HG02759 (cell line): Measurements from ENCODE around the gene DNM3.

Experiments used
- ATAC-seq: cut with Tn5 transposase; IDR thresholded peaks from one replicate; pipeline ENCODE4 v1.9.1; 2021; ENCODE audit warnings: mild to moderate bottlenecking, moderate library complexity; ENCODE audit not compliant: unreplicated experiment

The DNM3 gene

GRCh38 chr1:171916315-171916771, 75.0 kb downstream of the DNM3 start:
- no peak for ATAC-seq

- ATAC-seq: no peak
Measured at GRCh38 chr1:171917331-171917730, 76.0 kb downstream of the DNM3 start.

- ATAC-seq: no peak
Measured at GRCh38 chr1:171919891-171920887, 78.9 kb downstream of the DNM3 start.

- no peak for ATAC-seq
Measured at GRCh38 chr1:171922999-171923398, 81.7 kb downstream of the DNM3 start.

- no peak for ATAC-seq
Measured at GRCh38 chr1:171929121-171929520, 87.8 kb downstream of the DNM3 start.

- no peak for ATAC-seq
Measured at GRCh38 chr1:171931752-171932151, 90.5 kb downstream of the DNM3 start.

- no peak for ATAC-seq
Measured at GRCh38 chr1:171934664-171935063, 93.4 kb downstream of the DNM3 start.

- ATAC-seq: no peak
Measured at GRCh38 chr1:171935086-171935485, 93.8 kb downstream of the DNM3 start.

GRCh38 chr1:171935664-171936063, 94.4 kb downstream of the DNM3 start:
- ATAC-seq: no peak

- ATAC-seq: no peak
Measured at GRCh38 chr1:171937938-171938337, 96.6 kb downstream of the DNM3 start.

- no peak for ATAC-seq
Measured at GRCh38 chr1:171939740-171940139, 98.4 kb downstream of the DNM3 start.

- ATAC-seq: no peak
Measured at GRCh38 chr1:171940368-171940767, 99.1 kb downstream of the DNM3 start.

GRCh38 chr1:171941920-171942319, 100.6 kb downstream of the DNM3 start:
- no peak for ATAC-seq

GRCh38 chr1:171943973-171944561, 102.8 kb downstream of the DNM3 start:
- no peak for ATAC-seq

GRCh38 chr1:171948511-171948910, 107.2 kb downstream of the DNM3 start:
- ATAC-seq: no peak

GRCh38 chr1:171949316-171949715, 108.0 kb downstream of the DNM3 start:
- no peak for ATAC-seq

GRCh38 chr1:171953835-171954234, 112.5 kb downstream of the DNM3 start:
- no peak for ATAC-seq

GRCh38 chr1:171954361-171954760, 113.1 kb downstream of the DNM3 start:
- ATAC-seq: no peak

GRCh38 chr1:171961861-171962260, 120.6 kb downstream of the DNM3 start:
- peak; percentile 47 for ATAC-seq

GRCh38 chr1:171963762-171964161, 122.5 kb downstream of the DNM3 start:
- no peak for ATAC-seq

GRCh38 chr1:171965777-171966176, 124.5 kb downstream of the DNM3 start:
- no peak for ATAC-seq
